HCT116 (cell line): Measurements from ENCODE around the gene SRCIN1. TPM values are rescaled to one million over a fixed set of nuclear protein-coding genes. Genes with fewer than 3 reads are reported as not detected.
"Not testable (repeated sequence)": the region's sequence is repeated elsewhere in the genome, so short reads cannot be mapped to it uniquely, and the experiment has no call there.

Source experiments
- ATAC-seq: fragments of 200-7000 bp; cut with Tn5 transposase; 2 replicates; pipeline ENCODE4 v1.9.1; 2020; ENCODE audit warnings: mild to moderate bottlenecking, moderate library complexity
- BruUV-seq: library from RNA; stranded (reverse); fragments of 400-500 nt; replicated peaks from 2 replicates; lab custom pipeline; 2021; lab: Mats Ljungman, UMichigan
- CTCF ChIA-PET: fragments of 300-600 bp; sonication (Branson Sonifier 250); formaldehyde crosslinking; loops from one replicate; lab custom pipeline; 2021; ENCODE audit warnings: antibody characterized with exemption; lab: Charles Lee
- POLR2A ChIA-PET: fragments of 300-600, 350-600 bp; sonication (Branson Sonifier 250); formaldehyde crosslinking; loops from one replicate; lab custom pipeline; 2021; ENCODE audit warnings: antibody characterized with exemption; lab: Charles Lee
- RAD21 ChIA-PET, 2 experiments: fragments of 300-600 bp; sonication (Branson Sonifier 250); formaldehyde crosslinking; loops; one replicate each; lab custom pipeline; 2023; ENCODE audit warnings: low total read pairs in 2 of 2; ENCODE audit not compliant: uncharacterized antibody in 2 of 2, unreplicated experiment in 2 of 2, low non-redundant PET in 1 of 2; lab: Charles Lee
- DNase-seq: peaks from one replicate; pipeline ENCODE4 v3.0.0-alpha.2; 2010; ENCODE audit warnings: low read depth, low spot score
- H2AFZ ChIP-seq: fragments of 200-600 bp; shearing (Covaris generic), sonication (generic); 2 replicates; pipeline ENCODE4 v1.6.1; 2017; ENCODE audit warnings: low read depth, mixed run types, mixed read lengths, antibody characterized with exemption, low read length; ENCODE audit not compliant: poor library complexity, severe bottlenecking
- H3K27ac ChIP-seq: 2 replicates; pipeline ENCODE4 v1.5.1; 2012; ENCODE audit warnings: low read depth, low read length
- H3K27me3 ChIP-seq: fragments of 200-600 bp; sonication (generic); 2 replicates; pipeline ENCODE4 v1.6.1; 2016; ENCODE audit warnings: mixed run types, low read length, mixed read lengths; ENCODE audit not compliant: insufficient read depth
- H3K36me3 ChIP-seq, 2 experiments: fragments of 200-500 bp in 1 of 2; fragments of 200-600 bp in 1 of 2; sonication (Bioruptor generic) in 1 of 2; sonication (generic) in 1 of 2; 2 replicates each; pipeline versions ENCODE4 v1.5.1 to v1.6.1; 2014 to 2016; ENCODE audit warnings: low read length in 2 of 2, inconsistent platforms in 1 of 2, mixed read lengths in 1 of 2, mixed run types in 1 of 2; ENCODE audit not compliant: insufficient read depth in 2 of 2, control insufficient read depth in 1 of 2
- H3K4me1 ChIP-seq, 2 experiments: fragments of 200-600 bp in 1 of 2; sonication (generic) in 1 of 2; 2 replicates each; pipeline versions ENCODE4 v1.5.1 to v1.6.1; 2012 to 2017; ENCODE audit warnings: low read length in 2 of 2, inconsistent platforms in 1 of 2, mild to moderate bottlenecking in 1 of 2, mixed read lengths in 1 of 2, mixed run types in 1 of 2, moderate library complexity in 1 of 2; ENCODE audit not compliant: insufficient read depth in 2 of 2, control insufficient read depth in 1 of 2
- H3K4me2 ChIP-seq: fragments of 200-600 bp; sonication (generic); 2 replicates; pipeline ENCODE4 v1.6.1; 2017; ENCODE audit warnings: mixed run types, low read length, mixed read lengths
- H3K4me3 ChIP-seq, 2 experiments: fragments of 200-600 bp in 1 of 2; sonication (generic) in 1 of 2; replicated peaks in 1 of 2; 2 replicates each; pipeline ENCODE4 v1.5.1; 2011 to 2016; ENCODE audit warnings: low read length in 2 of 2, control low read depth in 1 of 2, low read depth in 1 of 2, mild to moderate bottlenecking in 1 of 2, mixed read lengths in 1 of 2, mixed run types in 1 of 2
- H3K79me2 ChIP-seq: fragments of 200-600 bp; sonication (generic); 2 replicates; pipeline ENCODE4 v1.6.1; 2017; ENCODE audit warnings: mild to moderate bottlenecking, mixed run types, low read length, moderate library complexity, mixed read lengths; ENCODE audit not compliant: insufficient read depth
- H3K9ac ChIP-seq: fragments of 200-600 bp; sonication (generic); 2 replicates; pipeline ENCODE4 v1.6.1; 2016; ENCODE audit warnings: low read length, mixed read lengths
- H3K9me2 ChIP-seq: fragments of 200-600 bp; sonication (generic), shearing (Covaris generic); 2 replicates; pipeline ENCODE4 v1.6.1; 2017; ENCODE audit warnings: mixed run types, mild to moderate bottlenecking, moderate library complexity; ENCODE audit not compliant: insufficient read depth
- H3K9me3 ChIP-seq, 2 experiments: fragments of 200-500 bp in 1 of 2; fragments of 200-600 bp in 1 of 2; sonication (Bioruptor generic) in 1 of 2; sonication (generic) in 1 of 2; 2 replicates each; pipeline ENCODE4 v1.6.1; 2014 to 2017; ENCODE audit warnings: low read length in 2 of 2, mixed read lengths in 2 of 2, inconsistent platforms in 1 of 2, low read depth in 1 of 2, mild to moderate bottlenecking in 1 of 2, mixed run types in 1 of 2, moderate library complexity in 1 of 2; ENCODE audit not compliant: control insufficient read depth in 1 of 2, insufficient read depth in 1 of 2
- H4K20me1 ChIP-seq: fragments of 200-600 bp; sonication (generic), shearing (Covaris generic); 2 replicates; pipeline ENCODE4 v1.6.1; 2017; ENCODE audit warnings: mixed run types, mild to moderate bottlenecking, moderate library complexity; ENCODE audit not compliant: insufficient read depth
- CTCF ChIP-seq, 3 experiments: fragments of 200-600 bp in 1 of 3; sonication (generic) in 1 of 3; IDR thresholded peaks in 2 of 3; conservative IDR thresholded peaks in 1 of 3; 2 replicates each; pipeline ENCODE4 v1.5.1; 2012 to 2017; ENCODE audit warnings: low read depth in 2 of 3, low read length in 2 of 3, antibody characterized with exemption in 1 of 3, borderline replicate concordance in 1 of 3, control low read depth in 1 of 3, mild to moderate bottlenecking in 1 of 3, mixed read lengths in 1 of 3, mixed run types in 1 of 3, moderate library complexity in 1 of 3; ENCODE audit not compliant: insufficient read depth in 1 of 3
- RAD21 ChIP-seq: IDR thresholded peaks from 2 replicates; pipeline ENCODE4 v1.6.1; 2012; ENCODE audit warnings: low read depth, mild to moderate bottlenecking
- intact Hi-C: fragments of 100-400 bp; cut with micrococcal nuclease; formaldehyde crosslinking; loops from 2 replicates; pipeline ENCODE4 v1.10.0; 2022
- total RNA-seq: library from RNA; stranded (reverse); gene quantifications from one replicate; pipeline ENCODE4 v1.2.1, GENCODE V29; 2021; ENCODE audit not compliant: unreplicated experiment

SRCIN1 gene
- total RNA-seq, 1 experiment from 2014 or later: 10.5 TPM

- H3K9me2 ChIP-seq, H2AFZ ChIP-seq, DNase-seq, H3K9me3 ChIP-seq, H3K4me3 ChIP-seq, H3K79me2 ChIP-seq, H3K9ac ChIP-seq, BruUV-seq, H3K4me1 ChIP-seq, H3K36me3 ChIP-seq, H3K4me2 ChIP-seq, H4K20me1 ChIP-seq, POLR2A ChIA-PET, H3K27me3 ChIP-seq: not testable (repeated sequence)
- ATAC-seq: peak; percentile 95
- ChIA-PET CTCF (interaction anchor here (0.6 to 1.6 kb wide), 3 partner anchors 61 to 172 kb away, joined by 3 to 8 read pairs (median 3); no protein-coding TSS in a partner anchor), RAD21 (interaction anchor here in 1 of 2 experiments (1.4 kb wide), 1 partner anchor 61 kb away, joined by 4 read pairs; no protein-coding TSS in a partner anchor)
- TF ChIP-seq RAD21: peak; percentile 94
- TF ChIP-seq CTCF (IDR thresholded peaks at IDR 0.05 in 2 of 3, conservative IDR thresholded peaks at IDR 0.05 in 1 of 3; ENCODE audit: borderline replicate concordance in 1 of 3, insufficient read depth in 1 of 3, low read depth in 2 of 3, low read length in 2 of 3): peak; percentile 63 to 88 (median 76)
- H3K27ac ChIP-seq: peak overlapping the region; percentile 22; the same call in 1 of the 2 replicates
- intact Hi-C loops: loop anchor here (1.0 to 10.0 kb wide), 3 partner anchors 40 to 130 kb away; partner anchors contain the start of gene SOCS7
Measured at GRCh38 chr17:38484242-38485145, 121.3 kb downstream of the SRCIN1 start.

DNA sequence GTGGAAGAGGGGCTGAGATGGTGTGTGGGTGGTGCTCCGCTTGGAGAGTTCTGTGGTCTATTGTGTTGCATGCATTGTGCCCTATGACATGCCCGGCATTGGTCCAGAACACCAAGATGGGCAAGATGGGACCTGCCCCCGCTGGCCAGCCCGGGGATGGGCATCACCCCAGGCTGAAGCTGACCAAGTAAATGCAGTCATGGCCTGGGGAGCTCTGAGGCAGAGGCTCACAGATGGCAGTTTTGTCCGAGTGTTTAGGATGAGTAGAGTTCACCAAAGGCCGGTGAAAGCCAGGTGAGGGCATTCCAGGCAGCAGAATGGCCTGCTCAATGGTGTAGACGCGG, 123.1 kb downstream of the SRCIN1 start:
- H3K9me3 ChIP-seq, H3K4me3 ChIP-seq, CTCF ChIA-PET, RAD21 ChIA-PET, H3K9me2 ChIP-seq, POLR2A ChIA-PET, BruUV-seq, H3K27ac ChIP-seq, H3K36me3 ChIP-seq, H3K4me1 ChIP-seq, H3K79me2 ChIP-seq, H2AFZ ChIP-seq, ATAC-seq, DNase-seq, H4K20me1 ChIP-seq, H3K9ac ChIP-seq, H3K4me2 ChIP-seq, H3K27me3 ChIP-seq: not testable (repeated sequence)
- intact Hi-C loops: loop anchor here (10.0 kb wide), 1 partner anchor 128 kb away; the partner anchor contains the start of gene SOCS7

- ATAC-seq, H3K4me1 ChIP-seq, H3K4me2 ChIP-seq, H3K27ac ChIP-seq, RAD21 ChIA-PET, H3K79me2 ChIP-seq, DNase-seq, H3K9ac ChIP-seq, H3K36me3 ChIP-seq, H3K9me2 ChIP-seq, H3K4me3 ChIP-seq, BruUV-seq, H2AFZ ChIP-seq, POLR2A ChIA-PET, H3K27me3 ChIP-seq, H3K9me3 ChIP-seq, H4K20me1 ChIP-seq: not testable (repeated sequence)
- CTCF ChIA-PET: interaction anchor here (1.1 kb wide), 1 partner anchor 58 kb away, joined by 3 read pairs; no protein-coding TSS in a partner anchor
- intact Hi-C loops: loop anchor here (10.0 kb wide), 1 partner anchor 127 kb away; the partner anchor contains the start of gene SOCS7
Measured at GRCh38 chr17:38482039-38482699, 123.6 kb downstream of the SRCIN1 start.
